ENCODE results near the gene SIK1. TPM values are rescaled to one million over a fixed set of nuclear protein-coding genes. Genes with fewer than 3 reads are reported as not detected.
"Not testable (repeated sequence)": the region's sequence is repeated elsewhere in the genome, so short reads cannot be mapped to it uniquely, and the experiment has no call there.

Gene SIK1
- total RNA-seq, 1 experiment from 2014 or later = 3.7 TPM

DNA sequence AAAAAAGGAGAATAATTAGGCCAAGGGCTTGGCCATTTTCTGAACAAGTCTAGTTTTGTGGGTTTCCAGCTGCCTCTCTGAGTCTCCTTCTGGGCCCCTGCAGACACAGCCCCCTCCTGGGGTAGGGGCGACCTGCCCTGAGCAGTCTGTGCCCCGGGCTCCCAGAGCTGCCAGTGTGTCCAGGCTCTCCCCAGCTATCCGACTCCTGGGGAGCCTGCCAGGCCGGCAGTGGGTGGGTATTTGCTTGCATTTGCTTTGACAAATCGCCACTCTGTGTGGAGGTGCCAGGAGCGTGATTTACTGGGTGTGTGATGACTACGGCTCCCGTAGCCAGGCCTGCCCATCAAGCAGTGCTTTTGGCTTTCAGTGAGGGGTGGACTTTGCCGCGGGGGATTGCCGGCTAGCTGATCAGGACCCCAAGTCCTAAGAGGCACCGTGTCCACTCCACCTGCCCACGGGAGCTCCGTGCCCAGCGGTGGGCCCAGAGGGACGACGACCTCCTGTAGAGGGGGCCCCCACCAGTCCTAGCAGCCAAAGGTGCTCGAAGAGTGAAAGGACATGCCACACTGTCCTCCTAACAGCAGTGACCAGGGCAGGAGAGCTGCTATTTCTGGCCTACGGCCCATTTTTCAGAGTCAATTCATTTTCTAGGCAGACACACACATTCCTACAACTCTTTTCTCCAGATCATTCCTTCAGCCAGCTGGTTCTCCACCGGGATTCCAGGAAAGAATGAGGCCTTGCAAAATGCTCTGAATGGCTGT, 36.7 kb upstream of the SIK1 start:
- H3K27me3 Mint-ChIP-seq (ENCODE audit: low read depth); ATAC-seq: not testable (repeated sequence)

DNA sequence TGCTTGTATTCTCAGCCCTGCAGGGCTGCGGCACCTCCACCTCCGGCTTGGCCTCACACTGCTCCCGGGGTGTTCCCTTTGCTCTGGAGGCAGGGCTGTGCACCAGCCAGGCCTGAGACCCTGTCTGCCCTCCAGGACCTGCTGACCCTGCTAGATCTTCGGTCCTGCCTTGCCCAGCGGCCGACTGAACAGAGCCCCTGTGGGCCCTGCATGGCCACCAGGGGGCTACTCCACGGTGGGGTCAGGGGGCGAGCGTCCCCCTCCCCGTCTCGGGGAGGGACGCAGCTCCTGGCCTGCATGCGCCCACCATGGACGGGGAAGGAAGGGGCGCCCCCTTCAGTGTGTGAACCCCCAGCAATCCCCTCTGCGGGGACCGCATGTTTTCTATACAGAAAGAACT, 36.0 kb upstream of the SIK1 start:
- POLR2A ChIA-PET; H3K27me3 Mint-ChIP-seq (ENCODE audit: low read depth): not testable (repeated sequence)

More for the DNA sequence above, 36.7 kb upstream of the SIK1 start:
- CTCF ChIA-PET; DNase-seq (ENCODE audit: low spot score); H3K4me1 Mint-ChIP-seq; H3K36me3 Mint-ChIP-seq; H3K4me3 Mint-ChIP-seq; H3K27ac Mint-ChIP-seq; POLR2A ChIA-PET; H3K9me3 Mint-ChIP-seq: not testable (repeated sequence)

DNA sequence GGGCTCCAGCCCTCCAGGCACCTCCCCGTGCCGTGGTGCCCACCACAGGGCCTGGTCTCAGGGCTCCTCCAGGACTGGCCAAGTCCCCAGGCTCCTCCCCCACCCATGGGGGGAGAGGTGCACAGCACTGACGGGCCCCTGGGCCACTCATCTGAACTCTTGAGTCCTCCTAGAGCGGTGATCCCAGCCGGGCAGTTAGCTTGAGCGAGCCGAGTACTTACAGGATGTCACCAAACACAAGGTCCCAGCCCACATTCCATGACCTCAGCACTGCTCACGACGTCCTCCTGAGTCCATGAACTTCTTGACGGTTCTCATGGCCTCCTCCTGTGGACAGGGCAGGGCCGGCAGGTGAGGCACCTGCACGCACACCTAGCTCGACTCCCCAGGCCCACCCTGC, 33.5 kb upstream of the SIK1 start:
- H3K36me3 Mint-ChIP-seq; POLR2A ChIA-PET; DNase-seq (ENCODE audit: low spot score); CTCF ChIA-PET; H3K27ac Mint-ChIP-seq; ATAC-seq; H3K9me3 Mint-ChIP-seq; H3K4me3 Mint-ChIP-seq; H3K27me3 Mint-ChIP-seq (ENCODE audit: low read depth); H3K4me1 Mint-ChIP-seq: not testable (repeated sequence)

More for the DNA sequence above, 36.0 kb upstream of the SIK1 start:
- CTCF ChIA-PET; DNase-seq (ENCODE audit: low spot score); H3K36me3 Mint-ChIP-seq; H3K4me1 Mint-ChIP-seq; H3K4me3 Mint-ChIP-seq; H3K9me3 Mint-ChIP-seq; H3K27ac Mint-ChIP-seq: not testable (repeated sequence)
- peak; percentile 79 for ATAC-seq

DNA sequence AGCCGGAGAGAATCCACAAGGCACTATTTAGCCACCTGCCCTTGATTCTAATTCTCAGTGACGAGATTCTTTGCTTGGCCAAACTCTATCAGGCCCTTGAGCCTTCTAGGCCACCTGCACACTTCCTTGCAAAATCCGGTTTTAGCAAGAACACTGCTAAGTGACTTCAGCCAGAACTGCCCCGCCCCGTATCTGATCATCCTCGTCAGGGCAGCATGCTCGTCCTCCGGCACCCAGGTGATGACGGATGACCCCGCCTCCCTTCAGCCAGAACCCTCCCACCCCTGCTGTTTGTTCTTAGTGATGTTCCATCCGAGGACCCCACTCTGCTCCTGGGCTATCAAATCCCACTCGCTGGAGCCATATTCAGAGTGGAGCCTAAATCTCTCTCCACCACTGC, 32.1 kb upstream of the SIK1 start:
- H3K36me3 Mint-ChIP-seq; H3K9me3 Mint-ChIP-seq; H3K27ac Mint-ChIP-seq; ATAC-seq; H3K4me3 Mint-ChIP-seq; H3K27me3 Mint-ChIP-seq (ENCODE audit: low read depth); H3K4me1 Mint-ChIP-seq; POLR2A ChIA-PET; DNase-seq (ENCODE audit: low spot score); CTCF ChIA-PET: not testable (repeated sequence)

DNA sequence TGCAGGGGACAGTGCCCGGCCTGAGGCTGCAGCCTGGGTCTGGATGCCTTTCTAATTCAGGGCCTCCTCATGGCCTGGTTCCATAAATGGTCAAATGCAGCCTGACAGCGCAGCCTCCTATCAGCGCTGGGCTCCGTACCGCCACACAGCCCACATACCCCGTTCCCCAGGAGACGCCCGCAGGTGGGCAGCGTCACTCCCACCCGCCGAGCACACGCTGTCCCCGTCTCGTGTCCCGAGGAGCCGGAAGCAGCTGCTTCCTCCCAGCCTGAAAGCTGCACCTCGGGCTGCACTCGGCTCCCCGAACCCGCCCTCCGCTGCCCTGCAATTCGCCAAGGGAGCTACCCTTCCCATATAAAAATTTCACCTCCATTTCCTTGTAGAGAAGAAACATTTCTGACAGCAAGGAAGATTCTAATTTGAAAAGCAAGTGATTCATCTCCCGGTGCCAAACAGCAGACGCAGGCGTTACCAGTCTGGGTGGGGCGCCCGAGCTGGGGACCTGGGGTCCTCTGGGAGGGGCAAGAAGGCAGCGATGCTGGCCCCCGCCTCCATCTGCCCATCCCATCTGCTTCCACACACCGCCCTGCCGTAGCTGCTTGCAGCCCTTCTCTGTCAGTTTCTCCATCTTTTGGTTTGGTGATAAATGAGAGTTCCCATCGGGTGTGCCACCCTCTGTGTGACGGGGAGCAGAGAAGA, 29.8 kb upstream of the SIK1 start:
- H3K27ac Mint-ChIP-seq; POLR2A ChIA-PET; H3K4me1 Mint-ChIP-seq; H3K4me3 Mint-ChIP-seq; H3K27me3 Mint-ChIP-seq (ENCODE audit: low read depth); H3K9me3 Mint-ChIP-seq; CTCF ChIA-PET; ATAC-seq; DNase-seq (ENCODE audit: low spot score); H3K36me3 Mint-ChIP-seq: not testable (repeated sequence)

DNA sequence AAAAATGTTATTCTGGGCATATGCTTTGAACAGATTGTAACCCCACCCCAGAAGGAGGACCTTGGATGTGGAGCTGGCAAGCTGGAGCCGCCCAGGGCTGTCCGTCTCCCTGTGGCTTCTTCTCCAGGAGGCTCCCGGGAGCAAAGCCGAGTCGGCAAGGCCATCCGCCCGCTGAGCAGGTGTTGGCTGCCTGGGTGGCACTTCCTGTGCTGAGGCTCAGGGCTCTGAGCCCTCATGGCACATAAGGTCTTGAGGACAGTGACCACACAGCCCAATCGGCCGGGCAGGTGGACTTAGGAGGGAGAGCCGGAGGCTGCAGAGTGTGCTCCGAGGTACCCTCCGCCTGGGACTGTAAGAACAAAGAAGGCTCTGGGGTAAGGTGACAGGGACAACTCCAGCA, 28.8 kb upstream of the SIK1 start:
- DNase-seq (ENCODE audit: low spot score); H3K9me3 Mint-ChIP-seq; POLR2A ChIA-PET; H3K27me3 Mint-ChIP-seq (ENCODE audit: low read depth); H3K27ac Mint-ChIP-seq; ATAC-seq; H3K36me3 Mint-ChIP-seq; CTCF ChIA-PET; H3K4me1 Mint-ChIP-seq; H3K4me3 Mint-ChIP-seq: not testable (repeated sequence)

DNA sequence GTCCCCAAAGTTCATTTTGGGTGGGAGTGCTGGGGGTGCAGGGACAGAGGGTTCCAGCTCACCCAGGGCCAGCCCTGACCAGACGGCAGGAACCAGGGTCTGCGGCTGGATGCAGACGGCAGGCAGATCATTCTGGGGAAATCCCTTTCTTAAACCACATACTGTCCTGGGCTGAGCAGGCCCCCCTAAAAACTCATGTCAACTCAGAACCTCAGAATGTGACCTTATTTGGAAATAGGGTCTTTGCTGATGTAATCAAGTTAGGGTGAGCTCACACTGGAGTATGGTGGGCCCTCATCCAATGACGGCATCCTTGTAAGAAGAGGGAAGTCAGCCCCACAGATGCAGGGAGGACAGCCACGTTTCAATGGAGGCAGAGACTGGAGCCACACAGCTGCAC, 27.2 kb upstream of the SIK1 start:
- POLR2A ChIA-PET; H3K27ac Mint-ChIP-seq; H3K36me3 Mint-ChIP-seq; H3K4me3 Mint-ChIP-seq; H3K4me1 Mint-ChIP-seq; CTCF ChIA-PET; DNase-seq (ENCODE audit: low spot score); H3K27me3 Mint-ChIP-seq (ENCODE audit: low read depth); H3K9me3 Mint-ChIP-seq; ATAC-seq: not testable (repeated sequence)

DNA sequence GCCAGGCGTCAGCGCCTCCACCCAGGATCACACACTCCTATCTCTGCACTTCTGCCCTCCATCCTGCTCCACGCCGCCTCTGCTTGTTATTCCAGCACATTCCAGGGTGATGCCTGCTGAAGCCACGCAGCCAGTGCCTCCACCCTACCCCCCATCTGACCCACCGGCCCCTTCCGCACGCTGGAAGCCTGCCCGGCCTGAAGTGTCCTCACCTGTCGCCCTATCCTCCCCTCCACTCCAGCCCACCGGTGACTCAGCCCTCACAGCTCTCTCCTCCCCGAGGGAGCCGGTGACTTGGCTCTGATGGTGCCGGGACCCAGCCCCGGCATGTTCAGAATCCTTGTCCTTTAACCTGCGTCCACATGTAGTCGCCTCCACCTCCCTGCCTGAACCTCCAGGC, 24.9 kb upstream of the SIK1 start:
- CTCF ChIA-PET; DNase-seq (ENCODE audit: low spot score); H3K4me1 Mint-ChIP-seq; H3K4me3 Mint-ChIP-seq; H3K36me3 Mint-ChIP-seq; H3K9me3 Mint-ChIP-seq; POLR2A ChIA-PET; H3K27ac Mint-ChIP-seq; ATAC-seq; H3K27me3 Mint-ChIP-seq (ENCODE audit: low read depth): not testable (repeated sequence)

DNA sequence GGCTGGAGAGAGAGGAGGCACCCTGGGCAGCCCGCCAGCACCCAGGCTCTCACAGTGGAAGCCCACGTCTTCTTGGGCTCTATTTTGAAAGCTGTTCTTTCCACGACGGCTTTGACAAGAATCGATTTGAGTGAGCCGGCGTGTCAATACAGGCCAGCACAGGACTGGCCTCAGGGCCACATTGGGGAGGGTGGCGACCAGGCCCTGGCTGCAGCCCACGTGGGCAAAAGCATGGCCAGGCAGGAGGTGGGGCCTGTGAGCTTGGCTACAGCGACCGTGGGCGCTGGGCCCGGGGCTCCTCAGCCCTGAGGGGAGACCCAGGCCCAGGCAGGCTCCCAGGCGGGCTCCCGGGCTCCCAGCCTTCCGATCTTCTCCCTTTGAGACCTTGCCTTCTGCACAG, 23.4 kb upstream of the SIK1 start:
- H3K4me1 Mint-ChIP-seq; CTCF ChIA-PET; H3K27ac Mint-ChIP-seq; ATAC-seq; H3K4me3 Mint-ChIP-seq; DNase-seq (ENCODE audit: low spot score); H3K27me3 Mint-ChIP-seq (ENCODE audit: low read depth); H3K36me3 Mint-ChIP-seq; H3K9me3 Mint-ChIP-seq; POLR2A ChIA-PET: not testable (repeated sequence)

DNA sequence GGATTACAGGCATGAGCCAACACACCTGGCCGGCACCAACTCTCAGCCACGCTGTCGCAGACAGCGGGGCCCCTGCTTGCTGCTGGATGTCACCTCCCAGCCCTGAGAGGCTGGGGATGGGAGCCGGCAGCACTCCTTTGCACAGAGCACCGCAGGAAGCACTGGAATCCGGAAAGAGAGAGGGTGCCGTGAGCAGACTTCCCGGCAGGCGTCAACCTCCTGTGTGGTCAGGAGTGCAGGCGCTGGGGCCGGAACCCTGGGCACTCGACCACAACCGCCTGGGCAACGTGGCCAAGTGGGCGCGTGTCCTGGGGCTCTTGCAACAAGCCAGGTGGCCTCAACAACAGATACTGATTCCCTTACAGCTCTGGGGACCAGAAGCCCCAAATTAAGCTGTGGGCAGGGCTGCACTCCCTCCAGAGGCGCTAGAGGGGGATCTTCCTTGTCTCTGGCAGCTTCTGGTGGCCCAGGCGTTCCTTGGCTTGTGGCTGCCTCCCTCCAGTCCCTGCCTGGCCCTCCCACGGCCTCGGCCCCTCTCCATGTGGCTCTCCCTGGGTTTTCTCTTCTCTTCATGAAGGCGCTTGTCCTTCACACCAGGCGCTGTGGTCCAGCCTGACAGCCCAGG, 20.5 kb upstream of the SIK1 start:
- H3K4me3 Mint-ChIP-seq; DNase-seq (ENCODE audit: low spot score); H3K36me3 Mint-ChIP-seq; CTCF ChIA-PET; H3K4me1 Mint-ChIP-seq; H3K9me3 Mint-ChIP-seq; H3K27ac Mint-ChIP-seq; POLR2A ChIA-PET; H3K27me3 Mint-ChIP-seq (ENCODE audit: low read depth): not testable (repeated sequence)
- peak; percentile 50 for ATAC-seq

DNA sequence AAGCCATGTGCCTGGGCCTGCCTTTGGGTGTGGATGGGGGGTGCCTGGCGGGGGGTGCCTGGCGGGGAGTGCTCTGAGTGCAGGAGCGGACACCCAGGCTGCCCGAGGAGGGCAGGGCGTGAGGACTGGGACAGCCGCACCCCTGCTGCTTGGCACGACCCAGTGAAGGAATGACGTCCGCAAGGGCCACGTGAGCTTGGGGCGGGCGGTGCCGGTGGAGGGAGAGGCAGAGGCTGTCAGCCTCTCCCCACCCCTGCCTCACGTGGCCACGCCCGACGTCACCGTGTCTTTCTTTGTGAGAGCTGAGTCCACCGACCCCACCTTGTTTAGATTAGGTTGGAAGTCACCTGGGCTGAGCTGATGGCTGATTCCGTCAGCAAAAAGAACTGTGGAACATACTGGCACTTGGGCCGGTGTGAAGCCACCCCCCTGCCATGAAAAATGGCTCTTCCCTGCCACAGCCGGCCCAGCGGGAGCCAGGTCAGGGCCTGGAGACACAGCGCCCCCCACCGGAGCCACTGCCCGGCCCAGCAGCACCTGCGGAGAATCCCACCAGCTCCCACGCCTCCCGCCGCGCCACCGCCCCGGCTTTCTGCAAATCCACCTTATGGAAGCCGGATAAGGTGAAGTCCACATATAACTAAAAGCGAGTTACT, 19.5 kb upstream of the SIK1 start:
- CTCF ChIA-PET; H3K4me3 Mint-ChIP-seq; H3K9me3 Mint-ChIP-seq; H3K36me3 Mint-ChIP-seq; H3K4me1 Mint-ChIP-seq; H3K27me3 Mint-ChIP-seq (ENCODE audit: low read depth); H3K27ac Mint-ChIP-seq; DNase-seq (ENCODE audit: low spot score); POLR2A ChIA-PET; ATAC-seq: not testable (repeated sequence)

DNA sequence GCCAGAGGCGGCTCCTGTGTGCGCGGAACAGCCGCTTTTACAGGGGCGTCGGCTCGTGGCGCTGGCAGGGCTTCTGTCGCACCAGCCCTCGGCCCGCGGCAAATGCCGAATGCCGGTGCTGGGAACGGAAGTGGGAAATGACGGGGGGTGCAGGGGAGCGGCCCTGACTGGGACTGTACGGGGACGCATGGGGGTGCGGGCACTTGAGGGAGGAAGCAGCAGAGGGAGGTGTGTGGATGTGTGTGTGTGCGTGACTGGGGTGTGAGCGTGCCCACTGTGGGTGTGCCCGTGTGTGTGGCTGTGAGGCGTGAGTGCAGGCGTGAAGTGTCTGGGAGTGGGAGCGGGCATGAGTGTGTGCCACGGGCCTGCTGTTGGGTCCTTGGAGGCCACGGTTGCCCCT, 17.6 kb upstream of the SIK1 start:
- H3K4me1 Mint-ChIP-seq; H3K27ac Mint-ChIP-seq; H3K9me3 Mint-ChIP-seq; ATAC-seq; H3K4me3 Mint-ChIP-seq; H3K36me3 Mint-ChIP-seq; POLR2A ChIA-PET; DNase-seq (ENCODE audit: low spot score); CTCF ChIA-PET; H3K27me3 Mint-ChIP-seq (ENCODE audit: low read depth): not testable (repeated sequence)

Data from WTC11 (cell line).